Panc1 (cell line): ENCODE measurements around the gene USH1G. TPM values are rescaled to one million over a fixed set of nuclear protein-coding genes. Genes with fewer than 3 reads are reported as not detected.

Experiments
- ATAC-seq: fragments of 200-7000 bp; cut with Tn5 transposase; 2 replicates; pipeline ENCODE4 v1.9.1; 2020; ENCODE audit warnings: mild to moderate bottlenecking, moderate library complexity
- BruUV-seq: library from RNA; stranded (reverse); fragments of 400-500 nt; replicated peaks from 2 replicates; lab custom pipeline; 2021; lab: Mats Ljungman, UMichigan
- CTCF ChIA-PET: fragments of 300-600 bp; sonication (Branson Sonifier 250); formaldehyde crosslinking; loops from one replicate; lab custom pipeline; 2022; ENCODE audit warnings: antibody characterized with exemption; lab: Charles Lee
- POLR2A ChIA-PET: fragments of 300-600 bp; sonication (Branson Sonifier 250); formaldehyde crosslinking; loops from one replicate; lab custom pipeline; 2022; ENCODE audit warnings: antibody characterized with exemption; lab: Charles Lee
- DNase-seq: peaks from one replicate; pipeline ENCODE4 v3.0.0-alpha.2; 2010; ENCODE audit warnings: low read depth, low spot score
- H3K27ac ChIP-seq: 2 replicates; pipeline ENCODE4 v1.5.1; 2011; ENCODE audit warnings: mild to moderate bottlenecking, low read length, inconsistent platforms
- H3K27me3 ChIP-seq: fragments of 200-500 bp; sonication (Bioruptor generic); 2 replicates; pipeline ENCODE4 v1.6.0; 2014; ENCODE audit warnings: low read length, inconsistent platforms; ENCODE audit not compliant: control insufficient read depth, insufficient read depth
- H3K36me3 ChIP-seq: fragments of 200-500 bp; sonication (Bioruptor generic); 2 replicates; pipeline ENCODE4 v1.5.1; 2014; ENCODE audit warnings: inconsistent platforms, mild to moderate bottlenecking, low read length, moderate library complexity; ENCODE audit not compliant: control insufficient read depth, insufficient read depth
- H3K4me1 ChIP-seq: 2 replicates; pipeline ENCODE4 v1.5.1; 2011; ENCODE audit warnings: inconsistent platforms, mild to moderate bottlenecking, low read length, moderate library complexity; ENCODE audit not compliant: control insufficient read depth, insufficient read depth
- H3K4me3 ChIP-seq, 2 experiments: 2 replicates each; pipeline ENCODE4 v1.5.1; 2011 to 2012; ENCODE audit warnings: low read depth in 2 of 2, low read length in 2 of 2, mild to moderate bottlenecking in 2 of 2, inconsistent platforms in 1 of 2, moderate library complexity in 1 of 2
- H3K9me3 ChIP-seq: fragments of 200-500 bp; sonication (Bioruptor generic); 2 replicates; pipeline ENCODE4 v1.5.1; 2014; ENCODE audit warnings: low read depth, mild to moderate bottlenecking, inconsistent platforms, low read length, moderate library complexity; ENCODE audit not compliant: control insufficient read depth, insufficient read depth
- POLR2AphosphoS5 ChIP-seq: IDR thresholded peaks from 2 replicates; pipeline ENCODE4 v1.6.1; 2012; ENCODE audit warnings: mild to moderate bottlenecking, low read depth, low read length, moderate library complexity
- SIN3A ChIP-seq: IDR thresholded peaks from 2 replicates; pipeline ENCODE4 v1.6.1; 2012; ENCODE audit warnings: low read depth, mild to moderate bottlenecking, low read length, moderate library complexity, borderline replicate concordance; ENCODE audit not compliant: insufficient read depth
- TCF7L2 ChIP-seq: IDR thresholded peaks from 2 replicates; pipeline ENCODE4 v1.6.1; 2011; ENCODE audit warnings: mild to moderate bottlenecking, low read depth, low read length, inconsistent platforms
- in situ Hi-C: cut with HindIII; loops from 2 replicates; pipeline ENCODE4 v1.10.0; 2016; ENCODE audit warnings: low sequenced_read_pairs, low pct_unique_long_range_greater_than_20kb
- intact Hi-C: fragments of 100-400 bp; cut with micrococcal nuclease; formaldehyde crosslinking; loops from one replicate; pipeline ENCODE4 v1.10.0; 2022; ENCODE audit not compliant: unreplicated experiment
- total RNA-seq: library from RNA; stranded (reverse); gene quantifications from one replicate; pipeline ENCODE4 v1.2.1, GENCODE V29; 2021; ENCODE audit not compliant: unreplicated experiment
- TF ChIP-seq, protein P1 (sequence below), 2 experiments: IDR thresholded peaks; 2 replicates each; pipeline ENCODE4 v1.6.1; 2011 to 2012; ENCODE audit warnings: low read depth in 2 of 2, control low read depth in 1 of 2, low read length in 1 of 2, mild to moderate bottlenecking in 1 of 2, moderate library complexity in 1 of 2; ENCODE audit not compliant: insufficient read depth in 1 of 2
- TF ChIP-seq, protein P2 (sequence below): fragments of 450-650 bp; IDR thresholded peaks from 2 replicates; pipeline ENCODE4 v1.5.1; 2017; ENCODE audit warnings: mild to moderate bottlenecking

The USH1G gene
- total RNA-seq, 1 experiment from 2014 or later, result not detected

DNA sequence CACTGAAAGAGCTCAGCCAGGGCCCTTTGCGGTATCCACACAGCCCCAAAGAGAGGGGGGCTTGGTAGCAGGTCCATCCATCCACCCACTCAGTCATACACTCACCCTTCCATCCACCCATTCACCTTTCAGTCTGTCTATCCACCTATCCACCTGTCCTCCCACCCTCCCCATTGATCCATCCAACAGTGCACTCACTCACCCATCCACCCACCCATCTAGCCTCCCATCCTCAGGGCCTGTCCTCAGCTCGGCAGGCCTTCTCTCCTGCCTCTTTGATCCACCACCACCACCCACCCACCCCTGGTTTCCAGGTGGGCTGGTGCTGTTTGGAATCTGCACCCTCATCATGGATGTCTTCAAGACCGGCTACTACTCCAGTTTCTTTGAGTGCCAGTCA, 2.2 kb upstream of the USH1G start:
- Histone ChIP-seq H3K4me3 (no peak overlapping the region), H3K27ac (no peak overlapping the region), H3K9me3 (no peaks in the 10 kb centered on the region), H3K4me1 (peaks cover 4% of the 10 kb centered on the region; the same call in 1 of the 2 replicates), H3K27me3 (peaks cover 18% of the 10 kb centered on the region), H3K36me3 (peaks cover 5% of the 10 kb centered on the region; the same call in 1 of the 2 replicates)
- TF ChIP-seq POLR2AphosphoS5, result no peak
- TF ChIP-seq, protein P1, sequence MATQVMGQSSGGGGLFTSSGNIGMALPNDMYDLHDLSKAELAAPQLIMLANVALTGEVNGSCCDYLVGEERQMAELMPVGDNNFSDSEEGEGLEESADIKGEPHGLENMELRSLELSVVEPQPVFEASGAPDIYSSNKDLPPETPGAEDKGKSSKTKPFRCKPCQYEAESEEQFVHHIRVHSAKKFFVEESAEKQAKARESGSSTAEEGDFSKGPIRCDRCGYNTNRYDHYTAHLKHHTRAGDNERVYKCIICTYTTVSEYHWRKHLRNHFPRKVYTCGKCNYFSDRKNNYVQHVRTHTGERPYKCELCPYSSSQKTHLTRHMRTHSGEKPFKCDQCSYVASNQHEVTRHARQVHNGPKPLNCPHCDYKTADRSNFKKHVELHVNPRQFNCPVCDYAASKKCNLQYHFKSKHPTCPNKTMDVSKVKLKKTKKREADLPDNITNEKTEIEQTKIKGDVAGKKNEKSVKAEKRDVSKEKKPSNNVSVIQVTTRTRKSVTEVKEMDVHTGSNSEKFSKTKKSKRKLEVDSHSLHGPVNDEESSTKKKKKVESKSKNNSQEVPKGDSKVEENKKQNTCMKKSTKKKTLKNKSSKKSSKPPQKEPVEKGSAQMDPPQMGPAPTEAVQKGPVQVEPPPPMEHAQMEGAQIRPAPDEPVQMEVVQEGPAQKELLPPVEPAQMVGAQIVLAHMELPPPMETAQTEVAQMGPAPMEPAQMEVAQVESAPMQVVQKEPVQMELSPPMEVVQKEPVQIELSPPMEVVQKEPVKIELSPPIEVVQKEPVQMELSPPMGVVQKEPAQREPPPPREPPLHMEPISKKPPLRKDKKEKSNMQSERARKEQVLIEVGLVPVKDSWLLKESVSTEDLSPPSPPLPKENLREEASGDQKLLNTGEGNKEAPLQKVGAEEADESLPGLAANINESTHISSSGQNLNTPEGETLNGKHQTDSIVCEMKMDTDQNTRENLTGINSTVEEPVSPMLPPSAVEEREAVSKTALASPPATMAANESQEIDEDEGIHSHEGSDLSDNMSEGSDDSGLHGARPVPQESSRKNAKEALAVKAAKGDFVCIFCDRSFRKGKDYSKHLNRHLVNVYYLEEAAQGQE (IDR thresholded peaks at IDR 0.05; ENCODE audit: insufficient read depth in 1 of 2, low read depth in 2 of 2, low read length in 1 of 2), result no peak
- TF ChIP-seq, protein P2, sequence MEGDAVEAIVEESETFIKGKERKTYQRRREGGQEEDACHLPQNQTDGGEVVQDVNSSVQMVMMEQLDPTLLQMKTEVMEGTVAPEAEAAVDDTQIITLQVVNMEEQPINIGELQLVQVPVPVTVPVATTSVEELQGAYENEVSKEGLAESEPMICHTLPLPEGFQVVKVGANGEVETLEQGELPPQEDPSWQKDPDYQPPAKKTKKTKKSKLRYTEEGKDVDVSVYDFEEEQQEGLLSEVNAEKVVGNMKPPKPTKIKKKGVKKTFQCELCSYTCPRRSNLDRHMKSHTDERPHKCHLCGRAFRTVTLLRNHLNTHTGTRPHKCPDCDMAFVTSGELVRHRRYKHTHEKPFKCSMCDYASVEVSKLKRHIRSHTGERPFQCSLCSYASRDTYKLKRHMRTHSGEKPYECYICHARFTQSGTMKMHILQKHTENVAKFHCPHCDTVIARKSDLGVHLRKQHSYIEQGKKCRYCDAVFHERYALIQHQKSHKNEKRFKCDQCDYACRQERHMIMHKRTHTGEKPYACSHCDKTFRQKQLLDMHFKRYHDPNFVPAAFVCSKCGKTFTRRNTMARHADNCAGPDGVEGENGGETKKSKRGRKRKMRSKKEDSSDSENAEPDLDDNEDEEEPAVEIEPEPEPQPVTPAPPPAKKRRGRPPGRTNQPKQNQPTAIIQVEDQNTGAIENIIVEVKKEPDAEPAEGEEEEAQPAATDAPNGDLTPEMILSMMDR, result no peak
- no peak for TF ChIP-seq SIN3A
- no peak for TF ChIP-seq TCF7L2
- BruUV-seq, result no TSS peak
- POLR2A ChIA-PET, result no interaction called here
- ATAC-seq (no peak), DNase-seq (no peak)
- intact Hi-C loops, result no loop called here
- in situ Hi-C loops, result no loop called here
- CTCF ChIA-PET, result interaction anchor here (1.8 to 4.0 kb wide), 4 partner anchors 8 to 36 kb away, joined by 15 to 28 read pairs (median 16); no protein-coding TSS in a partner anchor

DNA sequence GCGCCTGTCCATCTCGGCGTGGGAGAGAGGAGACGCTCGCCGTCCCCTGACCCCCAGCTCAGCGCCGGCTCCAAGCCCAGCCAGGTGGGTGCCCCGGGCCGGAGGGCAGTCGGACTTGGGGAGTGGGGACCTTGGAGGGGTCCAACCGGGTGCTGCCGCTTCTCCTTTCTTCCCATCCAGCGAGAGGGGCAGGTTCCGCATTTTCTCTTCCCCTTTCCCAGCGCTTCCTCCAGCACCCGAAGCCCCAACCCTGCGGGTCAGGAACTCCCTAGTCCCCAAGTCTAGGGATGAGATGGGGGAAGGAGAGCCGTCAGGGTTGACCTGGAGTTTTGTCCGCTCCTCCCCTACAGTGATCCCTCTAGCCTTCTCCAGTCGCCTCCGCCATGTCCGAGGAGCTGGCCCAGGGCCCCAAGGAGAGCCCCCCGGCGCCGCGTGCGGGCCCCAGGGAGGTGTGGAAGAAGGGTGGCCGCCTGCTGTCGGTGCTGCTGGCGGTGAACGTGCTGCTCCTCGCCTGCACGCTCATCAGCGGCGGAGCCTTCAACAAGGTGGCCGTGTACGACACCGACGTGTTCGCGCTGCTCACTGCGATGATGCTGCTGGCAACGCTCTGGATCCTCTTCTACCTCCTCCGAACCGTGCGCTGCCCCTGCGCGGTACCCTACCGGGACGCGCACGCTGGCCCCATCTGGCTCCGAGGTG, 1.3 kb upstream of the USH1G start, which contains the start of gene OTOP2:
TSS of gene OTOP2 (plus strand) at position 24 of the 699 bp plus-strand sequence. CDS start at position 384, 360 bp downstream.
- in situ Hi-C loops (no loop called here), intact Hi-C loops (no loop called here)
- DNase-seq (no peak), ATAC-seq (peak; percentile 12; the same call in 1 of the 2 replicates)
- Histone ChIP-seq H3K27ac (no peak within 1 kb of the TSS), H3K4me1 (peaks cover 4% of the 10 kb centered on the region; the same call in 1 of the 2 replicates), H3K4me3 (peak within 1 kb of the TSS; percentile 27 to 50), H3K27me3 (peaks cover 18% of the 10 kb centered on the region), H3K9me3 (no peaks in the 10 kb centered on the region), H3K36me3 (peaks cover 5% of the 10 kb centered on the region; the same call in 1 of the 2 replicates)
- no TSS peak for BruUV-seq
- TF ChIP-seq, protein P1 (IDR thresholded peaks at IDR 0.05; ENCODE audit: insufficient read depth in 1 of 2, low read depth in 2 of 2, low read length in 1 of 2), result no peak
- TF ChIP-seq SIN3A (no peak), POLR2AphosphoS5 (no peak), TCF7L2 (no peak)
- TF ChIP-seq, protein P2, result no peak
- ChIA-PET POLR2A (no interaction called here), CTCF (interaction anchor here (0.7 to 4.0 kb wide), 10 partner anchors 9 to 63 kb away, joined by 3 to 28 read pairs (median 4); partner anchors contain the start of genes CDR2L and FDXR)
